B cell (primary cell): ENCODE data around the gene KCNMB3. TPM values are rescaled to one million over a fixed set of nuclear protein-coding genes. Genes with fewer than 3 reads are reported as not detected.

ENCODE experiments used
- ATAC-seq: fragments of 200-7000 bp; cut with Tn5 transposase; one replicate; pipeline ENCODE4 v1.10.0; 2021; ENCODE audit warnings: low read depth, mild to moderate bottlenecking, moderate number of reproducible peaks, moderate library complexity
- CTCF ChIA-PET: fragments of 350-600 bp; sonication (Branson Sonifier 250); formaldehyde crosslinking; loops from one replicate; lab custom pipeline; 2021; ENCODE audit warnings: antibody characterized with exemption, inconsistent platforms; lab: Charles Lee
- POLR2A ChIA-PET: fragments of 350-600 bp; sonication (Branson Sonifier 250); formaldehyde crosslinking; loops from one replicate; lab custom pipeline; 2021; ENCODE audit warnings: antibody characterized with exemption; lab: Charles Lee
- DNase-seq: peaks from one replicate; pipeline ENCODE4 v3.0.0; 2013
- H2AFZ ChIP-seq: 2 replicates; pipeline ENCODE4 v1.6.1; 2012; ENCODE audit warnings: mild to moderate bottlenecking, low read depth, low read length; ENCODE audit not compliant: insufficient read depth, poor library complexity, severe bottlenecking
- H3K27ac ChIP-seq, 2 donors: 1 replicate in 1 of 2; 2 replicates in 1 of 2; pipeline ENCODE4 v1.5.1; 2012 to 2013; ENCODE audit warnings: low read length in 2 of 2, mild to moderate bottlenecking in 2 of 2, moderate library complexity in 1 of 2
- H3K27me3 ChIP-seq, 4 experiments: fragments of 200-600 bp in 1 of 4; sonication (generic) in 1 of 4; replicated peaks in 1 of 4; 1 replicate in 2 of 4; 2 replicates in 2 of 4; pipeline versions ENCODE4 v1.6.1 to v1.7.0; 2013 to 2016; ENCODE audit warnings: low read length in 3 of 4, mild to moderate bottlenecking in 2 of 4, mixed read lengths in 1 of 4, moderate library complexity in 1 of 4; ENCODE audit not compliant: insufficient read depth in 4 of 4, control insufficient read depth in 3 of 4; ENCODE audit errors: control extremely low read depth in 1 of 4
- H3K36me3 ChIP-seq, 2 experiments: replicated peaks in 1 of 2; 1 replicate in 1 of 2; 2 replicates in 1 of 2; pipeline versions ENCODE4 v1.6.1 to v1.7.1; 2013; ENCODE audit warnings: low read length in 1 of 2; ENCODE audit not compliant: insufficient read depth in 2 of 2, control insufficient read depth in 1 of 2; ENCODE audit errors: control extremely low read depth in 1 of 2, extremely low read depth in 1 of 2
- H3K4me1 ChIP-seq, 2 donors: fragments of 200-600 bp in 1 of 2; sonication (generic) in 1 of 2; 1 replicate in 1 of 2; 2 replicates in 1 of 2; pipeline versions ENCODE4 v1.5.1 to v1.6.1; 2013 to 2017; ENCODE audit warnings: low read length in 2 of 2; ENCODE audit not compliant: control insufficient read depth in 2 of 2, insufficient read depth in 2 of 2
- H3K4me2 ChIP-seq: replicated peaks from 2 replicates; pipeline ENCODE3; 2012; ENCODE audit warnings: mild to moderate bottlenecking, low read depth, low read length; ENCODE audit not compliant: poor library complexity, severe bottlenecking
- H3K4me3 ChIP-seq, 5 experiments: fragments of 200-600 bp in 1 of 5; sonication (generic) in 1 of 5; 1 replicate in 3 of 5; 2 replicates in 2 of 5; pipeline versions ENCODE4 v1.5.1 to v1.7.0; 2011 to 2016; ENCODE audit warnings: low read length in 4 of 5, mild to moderate bottlenecking in 4 of 5, low read depth in 2 of 5, control low read depth in 1 of 5, moderate library complexity in 1 of 5; ENCODE audit not compliant: insufficient read depth in 1 of 5; ENCODE audit errors: control extremely low read depth in 1 of 5, extremely low read depth in 1 of 5
- H3K79me2 ChIP-seq: fragments of 200-600 bp; sonication (generic); one replicate; pipeline ENCODE4 v1.6.0; 2016; ENCODE audit warnings: low read length; ENCODE audit not compliant: control insufficient read depth, insufficient read depth
- H3K9ac ChIP-seq: fragments of 200-600 bp; sonication (generic); 2 replicates; pipeline ENCODE4 v1.6.1; 2017; ENCODE audit warnings: mild to moderate bottlenecking, low read length, moderate library complexity
- H3K9me3 ChIP-seq, 3 donors: one replicate each; pipeline versions ENCODE4 v1.6.1 to v1.7.1; 2013; ENCODE audit warnings: low read length in 2 of 3; ENCODE audit not compliant: control insufficient read depth in 2 of 3, insufficient read depth in 1 of 3; ENCODE audit errors: control extremely low read depth in 1 of 3
- H4K20me1 ChIP-seq: 2 replicates; pipeline ENCODE4 v1.6.0; 2012; ENCODE audit warnings: mild to moderate bottlenecking, low read length; ENCODE audit not compliant: insufficient read depth, control insufficient read depth, poor library complexity, severe bottlenecking
- H3K27ac Mint-ChIP-seq: one replicate; pipeline ENCODE4 v1.8.0; 2021; ENCODE audit warnings: mixed read lengths
- H3K27me3 Mint-ChIP-seq: one replicate; pipeline ENCODE4 v1.8.0; 2021; ENCODE audit warnings: mixed read lengths
- H3K4me1 Mint-ChIP-seq: one replicate; pipeline ENCODE4 v1.8.0; 2021; ENCODE audit warnings: mixed read lengths
- H3K4me3 Mint-ChIP-seq: one replicate; pipeline ENCODE4 v1.8.0; 2021; ENCODE audit warnings: mixed read lengths
- H3K9me3 Mint-ChIP-seq: one replicate; pipeline ENCODE4 v1.8.0; 2022; ENCODE audit warnings: mixed read lengths; ENCODE audit not compliant: insufficient read depth
- EZH2 ChIP-seq: IDR thresholded peaks from 2 replicates; pipeline ENCODE4 v1.6.1; 2012; ENCODE audit warnings: borderline replicate concordance, low read depth, mild to moderate bottlenecking, moderate library complexity, low read length; ENCODE audit not compliant: insufficient read depth, poor library complexity, severe bottlenecking
- WGBS: methylation state at CpG from one replicate; pipeline ENCODE4 v1.1.5; 2013; ENCODE audit warnings: missing lambda C conversion rate; ENCODE audit not compliant: insufficient coverage; 5-methylcytosine and 5-hydroxymethylcytosine counted together
- intact Hi-C: fragments of 100-400 bp; cut with micrococcal nuclease; formaldehyde crosslinking; loops from one replicate; pipeline ENCODE4 v1.10.0; 2022
- polyA plus RNA-seq: library from polyadenylated mRNA; depleted of rRNA; stranded (reverse); fragments of >200 nt; gene quantifications from 2 replicates; pipeline ENCODE4 v1.2.3, GENCODE V29; 2012
- total RNA-seq, 2 donors: library from RNA; stranded (reverse); fragments of 120-200 nt in 1 of 2; gene quantifications; 1 replicate in 1 of 2; 2 replicates in 1 of 2; pipeline versions ENCODE4 v1.2.3 to v1.2.4, GENCODE V29; 2013 to 2022
- TF ChIP-seq, protein P1 (sequence below): fragments of 200-600 bp; IDR thresholded peaks from one replicate; pipeline ENCODE4 v1.8.0; 2022; ENCODE audit warnings: antibody characterized with exemption, mild to moderate bottlenecking

The KCNMB3 gene
- total and polyA plus RNA-seq, 2 donors (not counting 1 experiment from before 2014, with no cell fraction given): 3.5 to 5.7 TPM

DNA sequence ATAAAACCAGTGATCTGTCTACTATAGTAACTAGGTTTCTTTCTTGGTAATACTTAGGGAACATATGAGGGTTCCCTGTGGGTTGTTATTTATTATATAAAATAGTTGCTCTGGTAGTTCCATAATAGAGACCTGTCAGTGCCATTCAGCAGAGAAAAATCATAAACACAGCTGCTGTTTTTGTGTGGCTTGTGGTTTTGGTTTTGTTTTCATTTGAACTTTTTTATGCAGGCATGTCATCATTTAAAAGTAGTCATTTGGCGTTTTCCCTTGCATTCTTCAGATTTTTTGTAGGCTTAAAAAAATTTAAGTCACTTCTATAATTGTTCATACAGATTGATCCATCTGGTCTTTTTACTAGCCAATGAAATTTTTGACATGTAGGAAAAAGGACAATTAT, 54.8 kb downstream of the KCNMB3 start:
- no peak overlapping the region for H3K4me3 ChIP-seq
- H2AFZ ChIP-seq: no peak overlapping the region
- Mint-ChIP-seq H3K9me3 (no peaks in the 10 kb centered on the region), H3K27me3 (no peaks in the 10 kb centered on the region), H3K27ac (peak overlapping the region; percentile 72), H3K4me1 (peaks cover 45% of the 10 kb centered on the region), H3K4me3 (peak overlapping the region; percentile 51)
- ChIA-PET POLR2A (interaction anchor here (1.4 to 1.5 kb wide), 2 partner anchors 48 kb away, joined by 4 to 7 read pairs; partner anchors contain the start of gene PIK3CA), CTCF (interaction anchor here (0.7 to 1.5 kb wide), 2 partner anchors 91 to 180 kb away, joined by 3 to 4 read pairs; no protein-coding TSS in a partner anchor)
- intact Hi-C loops: loop anchor here (1.0 to 5.0 kb wide), 3 partner anchors 15 to 179 kb away; no protein-coding TSS in a partner anchor
- peaks cover 14% of the 10 kb centered on the region for H4K20me1 ChIP-seq
- H3K4me1 ChIP-seq: peaks cover 17 to 29% of the 10 kb centered on the region in 2 donors
- WGBS: no CpG with 5 or more reads among the region's 1 CpG
- ATAC-seq (peak; percentile 49), DNase-seq (peak; percentile 35)
- TF ChIP-seq EZH2: no peak
- TF ChIP-seq, protein P1, sequence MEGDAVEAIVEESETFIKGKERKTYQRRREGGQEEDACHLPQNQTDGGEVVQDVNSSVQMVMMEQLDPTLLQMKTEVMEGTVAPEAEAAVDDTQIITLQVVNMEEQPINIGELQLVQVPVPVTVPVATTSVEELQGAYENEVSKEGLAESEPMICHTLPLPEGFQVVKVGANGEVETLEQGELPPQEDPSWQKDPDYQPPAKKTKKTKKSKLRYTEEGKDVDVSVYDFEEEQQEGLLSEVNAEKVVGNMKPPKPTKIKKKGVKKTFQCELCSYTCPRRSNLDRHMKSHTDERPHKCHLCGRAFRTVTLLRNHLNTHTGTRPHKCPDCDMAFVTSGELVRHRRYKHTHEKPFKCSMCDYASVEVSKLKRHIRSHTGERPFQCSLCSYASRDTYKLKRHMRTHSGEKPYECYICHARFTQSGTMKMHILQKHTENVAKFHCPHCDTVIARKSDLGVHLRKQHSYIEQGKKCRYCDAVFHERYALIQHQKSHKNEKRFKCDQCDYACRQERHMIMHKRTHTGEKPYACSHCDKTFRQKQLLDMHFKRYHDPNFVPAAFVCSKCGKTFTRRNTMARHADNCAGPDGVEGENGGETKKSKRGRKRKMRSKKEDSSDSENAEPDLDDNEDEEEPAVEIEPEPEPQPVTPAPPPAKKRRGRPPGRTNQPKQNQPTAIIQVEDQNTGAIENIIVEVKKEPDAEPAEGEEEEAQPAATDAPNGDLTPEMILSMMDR: no peak
- peaks cover 62% of the 10 kb centered on the region for H3K79me2 ChIP-seq
- peak overlapping the region; percentile 28 for H3K4me2 ChIP-seq
- no peaks in the 10 kb centered on the region for H3K9me3 ChIP-seq
- H3K27me3 ChIP-seq: no peaks in the 10 kb centered on the region
- no peak overlapping the region for H3K9ac ChIP-seq
- peak overlapping the region in 1 of 2 donors; percentile 46 for H3K27ac ChIP-seq
- peaks cover 3 to 11% of the 10 kb centered on the region in 2 experiments for H3K36me3 ChIP-seq

DNA sequence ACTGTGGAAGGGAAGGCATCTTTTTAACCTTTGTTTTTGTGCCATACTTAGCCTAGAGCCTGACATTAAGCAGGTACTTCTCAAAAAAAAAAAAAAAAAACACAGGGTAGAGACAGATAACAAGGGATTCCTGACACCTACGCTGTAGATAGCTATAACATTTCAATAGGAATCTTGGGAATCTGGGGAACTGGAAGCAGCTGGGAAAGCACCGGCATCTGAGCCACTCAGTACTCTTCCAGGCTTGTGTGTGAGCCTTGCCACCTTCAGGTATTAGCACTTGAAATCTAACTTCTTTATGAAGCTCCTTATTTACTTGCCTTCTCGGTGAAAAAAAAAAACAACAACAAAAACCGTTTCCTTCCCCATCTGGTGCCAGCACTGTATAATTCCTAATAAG, 56.0 kb downstream of the KCNMB3 start:
- peak overlapping the region in 1 of 2 donors; percentile 46 for H3K27ac ChIP-seq
- CTCF ChIA-PET: interaction anchor here (0.7 to 1.5 kb wide), 4 partner anchors 11 to 179 kb away, joined by 3 to 4 read pairs (median 3); no protein-coding TSS in a partner anchor
- H3K4me3 ChIP-seq: no peak overlapping the region
- POLR2A ChIA-PET: interaction anchor here (0.7 to 1.4 kb wide), 3 partner anchors 34 to 72 kb away, joined by 4 to 7 read pairs (median 4); partner anchors contain the start of gene PIK3CA
- Mint-ChIP-seq H3K27ac (peak overlapping the region; percentile 26), H3K4me3 (no peak overlapping the region), H3K4me1 (peaks cover 56% of the 10 kb centered on the region), H3K27me3 (no peaks in the 10 kb centered on the region), H3K9me3 (no peaks in the 10 kb centered on the region)
- no peak overlapping the region for H3K4me2 ChIP-seq
- H3K36me3 ChIP-seq: peaks cover 3 to 6% of the 10 kb centered on the region in 2 experiments
- peaks cover 73% of the 10 kb centered on the region for H3K79me2 ChIP-seq
- intact Hi-C loops: loop anchor here (1.0 to 5.0 kb wide), 2 partner anchors 48 to 178 kb away; no protein-coding TSS in a partner anchor
- peaks cover 19% of the 10 kb centered on the region for H4K20me1 ChIP-seq
- H2AFZ ChIP-seq: no peak overlapping the region
- no peak overlapping the region for H3K9ac ChIP-seq
- WGBS: 92% methylated on average over 2 of the region's 4 CpGs
- no peak for ATAC-seq
- no peaks in the 10 kb centered on the region for H3K9me3 ChIP-seq
- peaks cover 17 to 29% of the 10 kb centered on the region in 2 donors for H3K4me1 ChIP-seq
- no peak for DNase-seq
- TF ChIP-seq, protein P1: no peak
- no peak for TF ChIP-seq EZH2
- no peaks in the 10 kb centered on the region for H3K27me3 ChIP-seq
